ENCODE measurements around the gene LIPT2.
A peak's percentile ranks its signal among the peaks of the same experiment; 100 is the strongest.

Gene LIPT2

GRCh38 chr11:74464746-74465145, 28.8 kb downstream of the LIPT2 start:
- no peak for DNase-seq

GRCh38 chr11:74463216-74463615, 30.3 kb downstream of the LIPT2 start:
- DNase-seq, result no peak

- no peak for DNase-seq
These were observed 30.9 kb downstream of the LIPT2 start for GRCh38 chr11:74462631-74463030.

GRCh38 chr11:74462009-74462408, 31.5 kb downstream of the LIPT2 start:
- no peak for DNase-seq

- DNase-seq, result no peak
These were observed 32.9 kb downstream of the LIPT2 start for GRCh38 chr11:74460481-74461154.

- DNase-seq, result no peak
These were observed 33.5 kb downstream of the LIPT2 start for GRCh38 chr11:74460065-74460464.

- DNase-seq, result no peak
These were observed 33.9 kb downstream of the LIPT2 start for GRCh38 chr11:74459584-74459983.

- no peak for DNase-seq
These were observed 36.2 kb downstream of the LIPT2 start for GRCh38 chr11:74457356-74457755.

GRCh38 chr11:74453373-74453975, 40.0 kb downstream of the LIPT2 start:
- peak; percentile 33 for DNase-seq

- DNase-seq, result no peak
These were observed 41.2 kb downstream of the LIPT2 start for GRCh38 chr11:74452366-74452765.

- DNase-seq, result no peak
These were observed 43.2 kb downstream of the LIPT2 start for GRCh38 chr11:74450318-74450717.

GRCh38 chr11:74449369-74449931, 44.1 kb downstream of the LIPT2 start:
- peak; percentile 46 for DNase-seq

- no peak for DNase-seq
These were observed 45.8 kb downstream of the LIPT2 start for GRCh38 chr11:74447720-74448119.

- no peak for DNase-seq
These were observed 47.0 kb downstream of the LIPT2 start for GRCh38 chr11:74446532-74446938.

GRCh38 chr11:74444173-74444826, 49.2 kb downstream of the LIPT2 start:
- no peak for DNase-seq

- no peak for DNase-seq
These were observed 50.3 kb downstream of the LIPT2 start for GRCh38 chr11:74443071-74443864.

- no peak for DNase-seq
These were observed 50.9 kb downstream of the LIPT2 start for GRCh38 chr11:74442636-74443035.

All from effector CD4-positive, alpha-beta T cell (primary cell).